ENCODE measurements around the gene DHFR2.

The DHFR2 gene

GRCh38 chr3:94095111-94095510 lies 32.4 kb upstream of the DHFR2 start:
- CTCF ChIA-PET: interaction anchor here (1.3 kb wide), 2 partner anchors 9 to 26 kb away, joined by 3 to 4 read pairs; no protein-coding TSS in a partner anchor
- TF ChIP-seq, protein P1, sequence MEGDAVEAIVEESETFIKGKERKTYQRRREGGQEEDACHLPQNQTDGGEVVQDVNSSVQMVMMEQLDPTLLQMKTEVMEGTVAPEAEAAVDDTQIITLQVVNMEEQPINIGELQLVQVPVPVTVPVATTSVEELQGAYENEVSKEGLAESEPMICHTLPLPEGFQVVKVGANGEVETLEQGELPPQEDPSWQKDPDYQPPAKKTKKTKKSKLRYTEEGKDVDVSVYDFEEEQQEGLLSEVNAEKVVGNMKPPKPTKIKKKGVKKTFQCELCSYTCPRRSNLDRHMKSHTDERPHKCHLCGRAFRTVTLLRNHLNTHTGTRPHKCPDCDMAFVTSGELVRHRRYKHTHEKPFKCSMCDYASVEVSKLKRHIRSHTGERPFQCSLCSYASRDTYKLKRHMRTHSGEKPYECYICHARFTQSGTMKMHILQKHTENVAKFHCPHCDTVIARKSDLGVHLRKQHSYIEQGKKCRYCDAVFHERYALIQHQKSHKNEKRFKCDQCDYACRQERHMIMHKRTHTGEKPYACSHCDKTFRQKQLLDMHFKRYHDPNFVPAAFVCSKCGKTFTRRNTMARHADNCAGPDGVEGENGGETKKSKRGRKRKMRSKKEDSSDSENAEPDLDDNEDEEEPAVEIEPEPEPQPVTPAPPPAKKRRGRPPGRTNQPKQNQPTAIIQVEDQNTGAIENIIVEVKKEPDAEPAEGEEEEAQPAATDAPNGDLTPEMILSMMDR (IDR thresholded peaks at IDR 0.05; ENCODE audit: control extremely low read depth, extremely low read depth, low read depth, missing control alignments): no peak
- DNase-seq (ENCODE audit: extremely low spot score): no peak
- POLR2A ChIA-PET: no interaction called here

DNA sequence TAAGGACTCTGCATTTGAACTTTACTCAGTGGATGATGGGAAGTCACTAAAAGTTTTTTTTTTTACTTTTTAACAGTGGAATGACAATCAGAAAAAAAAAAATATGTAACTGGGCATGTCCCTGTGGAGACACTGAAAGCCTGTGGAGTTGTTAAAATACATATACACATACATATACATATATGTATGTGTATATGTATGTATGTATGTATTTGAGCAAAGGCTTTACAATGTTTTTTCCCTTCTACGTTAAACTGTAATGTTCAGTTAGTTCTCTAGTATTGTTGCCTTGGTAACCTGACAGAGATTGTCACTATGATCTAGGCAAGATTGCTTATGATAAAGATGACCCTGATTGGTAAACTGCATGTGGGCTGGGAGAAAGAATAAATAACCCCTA lies 30.4 kb upstream of the DHFR2 start:
- ChIA-PET POLR2A (no interaction called here), CTCF (no interaction called here)
- TF ChIP-seq, protein P1 (IDR thresholded peaks at IDR 0.05; ENCODE audit: control extremely low read depth, extremely low read depth, low read depth, missing control alignments): no peak
- no peak for DNase-seq (ENCODE audit: extremely low spot score)

GRCh38 chr3:94092086-94092485 lies 29.4 kb upstream of the DHFR2 start:
- DNase-seq (ENCODE audit: extremely low spot score): no peak
- CTCF ChIA-PET: interaction anchor here (2.1 kb wide), 1 partner anchor 23 kb away, joined by 7 read pairs; no protein-coding TSS in a partner anchor
- POLR2A ChIA-PET: no interaction called here
- TF ChIP-seq, protein P1 (IDR thresholded peaks at IDR 0.05; ENCODE audit: control extremely low read depth, extremely low read depth, low read depth, missing control alignments): no peak

DNA sequence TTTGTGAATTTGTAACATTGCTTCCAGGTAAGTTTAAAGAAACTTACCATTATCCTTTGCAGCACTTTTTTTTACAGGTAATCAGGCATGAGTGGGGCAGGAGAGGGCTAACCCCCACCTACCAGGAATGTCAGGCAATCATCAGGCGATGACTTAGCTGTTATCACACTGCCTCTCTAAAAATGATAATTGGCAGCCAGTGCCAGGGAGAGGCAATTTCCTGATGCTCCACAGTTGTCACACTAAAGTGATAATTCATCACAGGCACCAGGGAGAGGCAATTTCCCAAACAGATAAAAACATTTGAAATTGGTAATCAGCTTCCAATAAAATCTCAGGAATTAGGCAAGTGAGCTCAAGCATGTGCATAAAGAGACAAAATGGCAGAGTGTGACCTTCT lies 26.4 kb upstream of the DHFR2 start:
- ChIA-PET CTCF (interaction anchor here (1.0 to 1.9 kb wide), 6 partner anchors 10 to 25 kb away, joined by 3 to 5 read pairs (median 4); no protein-coding TSS in a partner anchor), POLR2A (no interaction called here)
- DNase-seq (ENCODE audit: extremely low spot score): no peak
- TF ChIP-seq, protein P1 (IDR thresholded peaks at IDR 0.05; ENCODE audit: control extremely low read depth, extremely low read depth, low read depth, missing control alignments): no peak

DNA sequence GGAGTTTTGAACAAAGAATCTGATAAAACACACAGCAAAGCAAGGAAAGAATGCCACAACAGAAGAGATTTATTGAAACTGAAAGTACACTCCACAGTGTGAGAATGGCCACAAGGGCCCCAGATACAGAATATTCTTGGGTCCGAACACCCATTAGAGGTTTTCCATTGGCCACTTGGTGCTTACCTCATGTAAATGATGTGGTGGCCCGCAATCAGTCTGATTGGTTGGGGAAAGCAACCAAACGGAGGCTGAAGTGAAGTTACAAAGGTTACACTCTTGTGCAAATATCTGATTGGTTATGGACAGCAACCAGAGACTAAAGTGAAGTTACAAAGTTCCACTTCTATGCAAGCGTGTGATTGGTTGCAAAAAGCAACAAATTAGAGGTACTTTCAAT lies 20.5 kb upstream of the DHFR2 start:
- CTCF ChIA-PET: interaction anchor here (5.4 kb wide), 1 partner anchor 13 kb away, joined by 45 read pairs; no protein-coding TSS in a partner anchor
- POLR2A ChIA-PET: no interaction called here
- DNase-seq (ENCODE audit: extremely low spot score): no peak
- TF ChIP-seq, protein P1 (IDR thresholded peaks at IDR 0.05; ENCODE audit: control extremely low read depth, extremely low read depth, low read depth, missing control alignments): no peak

GRCh38 chr3:94082391-94082937 lies 19.7 kb upstream of the DHFR2 start:
- ChIA-PET CTCF (interaction anchor here (1.2 to 5.4 kb wide), 2 partner anchors 9 to 12 kb away, joined by 4 to 45 read pairs; no protein-coding TSS in a partner anchor), POLR2A (no interaction called here)
- DNase-seq (ENCODE audit: extremely low spot score): no peak
- TF ChIP-seq, protein P1 (IDR thresholded peaks at IDR 0.05; ENCODE audit: control extremely low read depth, extremely low read depth, low read depth, missing control alignments): no peak
